ENCODE measurements around the gene PDZD2.

The PDZD2 gene

DNA sequence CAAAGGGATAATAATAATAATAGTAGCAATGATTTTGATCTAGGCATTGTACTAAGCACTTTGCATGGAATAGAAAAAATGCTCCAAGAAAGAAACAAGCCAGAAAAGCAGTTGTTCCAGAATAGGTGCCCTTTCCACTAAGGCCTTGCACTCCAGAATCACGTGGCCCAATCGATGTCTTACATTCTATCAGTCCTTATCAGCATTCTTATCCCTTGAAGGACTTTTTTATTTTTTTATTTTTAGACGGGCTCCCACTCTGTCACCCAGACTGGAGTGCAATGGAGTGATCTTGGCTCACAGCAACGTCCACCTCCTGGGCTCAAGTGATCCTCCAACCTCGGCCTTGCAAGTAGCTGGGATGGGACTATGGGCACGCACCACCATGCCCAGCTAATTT lies 36.5 kb downstream of the PDZD2 start:
- Histone ChIP-seq H3K4me2 (ENCODE audit: low read length) (no peak overlapping the region), H3K9me3 (ENCODE audit: control insufficient read depth, low read length) (no peaks in the 10 kb centered on the region), H3K36me3 (ENCODE audit: control insufficient read depth, insufficient read depth, low read length) (no peaks in the 10 kb centered on the region), H3K9ac (no peak overlapping the region), H3K4me3 (ENCODE audit: low read depth, low read length) (no peak overlapping the region), H2AFZ (no peak overlapping the region), H3K79me2 (no peaks in the 10 kb centered on the region), H3K27ac (no peak overlapping the region), H3K4me1 (no peaks in the 10 kb centered on the region), H3K27me3 (ENCODE audit: control insufficient read depth, insufficient read depth, low read length) (no peaks in the 10 kb centered on the region)
- TF ChIP-seq, protein P1, sequence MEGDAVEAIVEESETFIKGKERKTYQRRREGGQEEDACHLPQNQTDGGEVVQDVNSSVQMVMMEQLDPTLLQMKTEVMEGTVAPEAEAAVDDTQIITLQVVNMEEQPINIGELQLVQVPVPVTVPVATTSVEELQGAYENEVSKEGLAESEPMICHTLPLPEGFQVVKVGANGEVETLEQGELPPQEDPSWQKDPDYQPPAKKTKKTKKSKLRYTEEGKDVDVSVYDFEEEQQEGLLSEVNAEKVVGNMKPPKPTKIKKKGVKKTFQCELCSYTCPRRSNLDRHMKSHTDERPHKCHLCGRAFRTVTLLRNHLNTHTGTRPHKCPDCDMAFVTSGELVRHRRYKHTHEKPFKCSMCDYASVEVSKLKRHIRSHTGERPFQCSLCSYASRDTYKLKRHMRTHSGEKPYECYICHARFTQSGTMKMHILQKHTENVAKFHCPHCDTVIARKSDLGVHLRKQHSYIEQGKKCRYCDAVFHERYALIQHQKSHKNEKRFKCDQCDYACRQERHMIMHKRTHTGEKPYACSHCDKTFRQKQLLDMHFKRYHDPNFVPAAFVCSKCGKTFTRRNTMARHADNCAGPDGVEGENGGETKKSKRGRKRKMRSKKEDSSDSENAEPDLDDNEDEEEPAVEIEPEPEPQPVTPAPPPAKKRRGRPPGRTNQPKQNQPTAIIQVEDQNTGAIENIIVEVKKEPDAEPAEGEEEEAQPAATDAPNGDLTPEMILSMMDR (IDR thresholded peaks at IDR 0.05): no peak

DNA sequence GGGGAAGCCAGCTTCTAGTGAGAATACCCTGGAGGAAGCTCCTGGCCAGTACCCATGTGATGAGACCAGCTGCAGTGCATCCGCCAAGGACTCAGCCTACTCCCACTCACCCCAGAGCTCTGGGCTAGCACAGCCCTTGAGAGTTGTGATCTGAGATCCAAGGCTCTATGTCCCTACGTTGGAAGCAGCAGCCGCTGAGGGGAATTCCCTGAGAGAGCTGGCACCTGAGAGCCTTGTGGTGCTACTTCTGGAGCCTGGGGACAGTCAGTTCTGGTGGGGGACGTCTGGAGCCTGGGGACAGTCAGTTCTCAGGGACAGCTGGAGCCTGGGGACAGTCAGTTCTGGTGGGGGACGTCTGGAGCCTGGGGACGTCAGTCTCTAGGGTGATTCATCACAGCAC lies 39.2 kb downstream of the PDZD2 start:
- H3K4me3 ChIP-seq (ENCODE audit: low read depth, low read length): no peak overlapping the region
- H3K9ac ChIP-seq: no peak overlapping the region
- no peak overlapping the region for H2AFZ ChIP-seq
- no peaks in the 10 kb centered on the region for H3K9me3 ChIP-seq (ENCODE audit: control insufficient read depth, low read length)
- TF ChIP-seq, protein P1 (IDR thresholded peaks at IDR 0.05): no peak
- no peaks in the 10 kb centered on the region for H3K79me2 ChIP-seq
- no peaks in the 10 kb centered on the region for H3K4me1 ChIP-seq
- H3K27ac ChIP-seq: no peak overlapping the region
- H3K27me3 ChIP-seq (ENCODE audit: control insufficient read depth, insufficient read depth, low read length): no peaks in the 10 kb centered on the region
- no peak overlapping the region for H3K4me2 ChIP-seq (ENCODE audit: low read length)
- H3K36me3 ChIP-seq (ENCODE audit: control insufficient read depth, insufficient read depth, low read length): no peaks in the 10 kb centered on the region

DNA sequence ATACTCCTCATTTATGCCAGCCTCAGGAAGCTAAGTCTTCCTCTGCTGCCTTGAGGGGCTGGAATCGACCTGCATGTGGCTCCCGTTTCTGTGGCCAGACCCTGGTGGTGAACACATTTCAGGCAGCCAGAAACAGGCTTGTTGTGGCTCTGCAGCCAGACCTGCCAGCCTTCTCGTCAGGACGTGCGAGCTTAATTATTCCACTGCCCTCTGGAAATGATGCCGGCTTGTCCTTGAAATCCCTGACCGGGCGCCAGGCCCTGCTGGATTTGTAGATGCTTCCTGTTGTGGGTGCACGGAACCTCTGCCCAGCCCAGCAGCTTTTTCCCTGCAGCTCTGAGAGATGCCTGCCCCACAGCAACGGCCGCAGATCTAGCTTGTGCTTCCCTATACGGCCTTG lies 41.6 kb downstream of the PDZD2 start:
- Histone ChIP-seq H3K36me3 (ENCODE audit: control insufficient read depth, insufficient read depth, low read length) (no peaks in the 10 kb centered on the region), H3K79me2 (no peaks in the 10 kb centered on the region), H3K4me3 (ENCODE audit: low read depth, low read length) (no peak overlapping the region), H3K9me3 (ENCODE audit: control insufficient read depth, low read length) (no peaks in the 10 kb centered on the region), H3K9ac (no peak overlapping the region), H3K4me2 (ENCODE audit: low read length) (no peak overlapping the region), H3K27me3 (ENCODE audit: control insufficient read depth, insufficient read depth, low read length) (no peaks in the 10 kb centered on the region), H3K4me1 (no peaks in the 10 kb centered on the region), H2AFZ (no peak overlapping the region), H3K27ac (no peak overlapping the region)
- TF ChIP-seq, protein P1 (IDR thresholded peaks at IDR 0.05): no peak

DNA sequence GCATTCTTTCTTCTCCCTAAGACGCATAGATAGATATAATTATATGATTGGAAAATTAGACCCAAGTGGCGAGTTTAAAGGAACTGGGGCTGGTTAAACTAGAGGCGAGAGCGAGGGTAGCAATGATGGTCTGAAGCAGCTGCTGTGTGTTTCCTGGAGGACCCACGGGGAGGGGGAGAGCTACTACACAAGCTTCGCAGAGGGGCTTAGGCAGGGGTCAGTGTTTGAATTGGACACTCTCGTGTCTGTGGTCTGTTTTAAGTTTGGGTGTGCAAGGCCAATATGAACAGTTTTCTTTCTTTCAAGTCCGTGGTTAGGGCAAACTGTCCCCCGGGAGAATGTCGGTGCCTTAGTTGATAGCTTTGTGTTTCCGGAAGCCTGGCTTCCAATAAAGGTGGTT lies 43.1 kb downstream of the PDZD2 start:
- H3K4me3 ChIP-seq (ENCODE audit: low read depth, low read length): no peak overlapping the region
- H2AFZ ChIP-seq: no peak overlapping the region
- H3K4me2 ChIP-seq (ENCODE audit: low read length): no peak overlapping the region
- H3K9ac ChIP-seq: no peak overlapping the region
- no peaks in the 10 kb centered on the region for H3K79me2 ChIP-seq
- no peaks in the 10 kb centered on the region for H3K27me3 ChIP-seq (ENCODE audit: control insufficient read depth, insufficient read depth, low read length)
- TF ChIP-seq, protein P1 (IDR thresholded peaks at IDR 0.05): no peak
- H3K4me1 ChIP-seq: no peaks in the 10 kb centered on the region
- H3K9me3 ChIP-seq (ENCODE audit: control insufficient read depth, low read length): no peaks in the 10 kb centered on the region
- H3K36me3 ChIP-seq (ENCODE audit: control insufficient read depth, insufficient read depth, low read length): no peaks in the 10 kb centered on the region
- no peak overlapping the region for H3K27ac ChIP-seq

DNA sequence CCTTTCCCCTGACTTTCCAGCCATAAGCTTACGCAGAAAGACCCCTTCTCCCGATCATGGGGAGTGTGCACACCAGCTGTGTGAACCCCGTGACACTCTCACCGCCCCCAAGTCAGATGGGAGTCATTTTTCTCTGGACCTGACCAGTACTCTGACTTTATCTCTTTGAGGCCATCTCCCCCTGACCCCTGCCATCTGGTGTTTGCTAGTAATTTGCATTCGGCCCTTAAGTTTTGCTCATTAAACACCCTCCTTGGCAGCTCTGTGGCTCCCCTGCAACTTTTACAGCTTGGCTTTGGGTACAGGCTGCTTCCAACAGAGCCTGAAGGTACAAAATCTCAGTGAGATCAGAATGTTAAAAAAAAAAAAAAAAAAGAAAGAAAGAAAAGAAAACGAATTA lies 43.9 kb downstream of the PDZD2 start:
- Histone ChIP-seq H3K4me1 (no peaks in the 10 kb centered on the region), H3K4me2 (ENCODE audit: low read length) (no peak overlapping the region), H3K9ac (no peak overlapping the region), H2AFZ (no peak overlapping the region), H3K79me2 (no peaks in the 10 kb centered on the region), H3K27ac (no peak overlapping the region), H3K36me3 (ENCODE audit: control insufficient read depth, insufficient read depth, low read length) (no peaks in the 10 kb centered on the region), H3K9me3 (ENCODE audit: control insufficient read depth, low read length) (no peaks in the 10 kb centered on the region), H3K4me3 (ENCODE audit: low read depth, low read length) (no peak overlapping the region), H3K27me3 (ENCODE audit: control insufficient read depth, insufficient read depth, low read length) (no peaks in the 10 kb centered on the region)
- TF ChIP-seq, protein P1 (IDR thresholded peaks at IDR 0.05): no peak
